GM13976 (cell line): ENCODE results near the gene ZSCAN5B.
"Not testable (repeated sequence)": the region's sequence is repeated elsewhere in the genome, so short reads cannot be mapped to it uniquely, and the experiment has no call there.

Experiments used
- DNase-seq: peaks from one replicate; pipeline ENCODE4 v3.0.0; 2012; ENCODE audit warnings: low spot score
- in situ Hi-C: fragments of 300-500 bp; cut with MboI; formaldehyde crosslinking; loops from one replicate; pipeline ENCODE4 v1.12.0; 2022; ENCODE audit warnings: low sequenced_read_pairs, mixed read lengths, inconsistent platforms; ENCODE audit not compliant: unreplicated experiment
- TF ChIP-seq, protein P1 (sequence below): IDR thresholded peaks from 2 replicates; pipeline ENCODE4 v1.5.1; 2012; ENCODE audit warnings: borderline replicate concordance, mild to moderate bottlenecking; ENCODE audit not compliant: insufficient read depth; ENCODE audit errors: extremely low read depth, missing control alignments, control extremely low read depth

The ZSCAN5B gene

DNA sequence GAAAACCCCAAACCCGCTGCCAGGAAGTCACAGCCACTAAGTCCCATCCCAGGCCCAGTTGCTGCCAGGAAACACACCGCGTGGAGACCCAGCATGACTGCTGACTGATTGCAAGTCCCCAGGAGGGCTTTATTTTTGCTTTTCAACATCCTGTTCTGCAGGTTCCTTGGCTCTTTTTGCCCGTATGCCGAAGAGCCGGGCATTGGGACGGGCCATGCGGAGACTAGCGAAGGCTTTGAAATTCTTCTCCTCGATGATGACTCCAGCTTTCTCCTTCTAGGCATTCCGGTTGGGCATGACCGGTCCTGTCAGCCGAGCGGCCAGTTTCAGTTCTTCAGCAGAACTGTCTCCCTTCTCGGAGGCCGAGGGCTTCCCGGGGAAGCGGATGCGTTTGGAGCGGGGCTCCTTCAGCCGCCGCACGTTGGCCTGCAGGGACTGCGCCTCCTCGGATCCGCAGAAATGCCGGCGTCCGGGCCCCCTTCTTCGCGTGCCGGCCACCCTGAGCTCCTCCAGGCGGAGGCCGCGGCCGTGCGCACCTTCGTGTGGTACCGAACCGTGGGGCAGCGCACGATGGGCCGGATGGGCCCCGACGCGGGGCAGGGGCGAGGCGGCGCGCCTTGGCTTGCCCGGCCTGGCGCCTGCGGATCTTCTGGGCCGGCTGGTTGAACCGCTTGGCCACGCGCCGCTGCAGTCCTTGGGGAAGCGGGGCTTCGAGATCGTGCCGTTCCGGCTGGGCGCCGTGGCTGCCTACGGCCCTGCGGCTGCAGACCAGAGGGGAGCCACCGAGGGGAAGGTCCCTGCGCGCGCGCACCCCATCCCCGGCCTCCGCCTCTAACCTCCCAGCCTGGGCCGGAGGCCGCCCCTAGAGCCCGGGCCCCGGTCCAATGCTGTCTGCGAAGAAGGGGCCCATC lies 19.7 kb upstream of the ZSCAN5B start:
- peak; percentile 57 for DNase-seq
- in situ Hi-C loops = no loop called here
- TF ChIP-seq, protein P1, sequence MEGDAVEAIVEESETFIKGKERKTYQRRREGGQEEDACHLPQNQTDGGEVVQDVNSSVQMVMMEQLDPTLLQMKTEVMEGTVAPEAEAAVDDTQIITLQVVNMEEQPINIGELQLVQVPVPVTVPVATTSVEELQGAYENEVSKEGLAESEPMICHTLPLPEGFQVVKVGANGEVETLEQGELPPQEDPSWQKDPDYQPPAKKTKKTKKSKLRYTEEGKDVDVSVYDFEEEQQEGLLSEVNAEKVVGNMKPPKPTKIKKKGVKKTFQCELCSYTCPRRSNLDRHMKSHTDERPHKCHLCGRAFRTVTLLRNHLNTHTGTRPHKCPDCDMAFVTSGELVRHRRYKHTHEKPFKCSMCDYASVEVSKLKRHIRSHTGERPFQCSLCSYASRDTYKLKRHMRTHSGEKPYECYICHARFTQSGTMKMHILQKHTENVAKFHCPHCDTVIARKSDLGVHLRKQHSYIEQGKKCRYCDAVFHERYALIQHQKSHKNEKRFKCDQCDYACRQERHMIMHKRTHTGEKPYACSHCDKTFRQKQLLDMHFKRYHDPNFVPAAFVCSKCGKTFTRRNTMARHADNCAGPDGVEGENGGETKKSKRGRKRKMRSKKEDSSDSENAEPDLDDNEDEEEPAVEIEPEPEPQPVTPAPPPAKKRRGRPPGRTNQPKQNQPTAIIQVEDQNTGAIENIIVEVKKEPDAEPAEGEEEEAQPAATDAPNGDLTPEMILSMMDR = no peak

DNA sequence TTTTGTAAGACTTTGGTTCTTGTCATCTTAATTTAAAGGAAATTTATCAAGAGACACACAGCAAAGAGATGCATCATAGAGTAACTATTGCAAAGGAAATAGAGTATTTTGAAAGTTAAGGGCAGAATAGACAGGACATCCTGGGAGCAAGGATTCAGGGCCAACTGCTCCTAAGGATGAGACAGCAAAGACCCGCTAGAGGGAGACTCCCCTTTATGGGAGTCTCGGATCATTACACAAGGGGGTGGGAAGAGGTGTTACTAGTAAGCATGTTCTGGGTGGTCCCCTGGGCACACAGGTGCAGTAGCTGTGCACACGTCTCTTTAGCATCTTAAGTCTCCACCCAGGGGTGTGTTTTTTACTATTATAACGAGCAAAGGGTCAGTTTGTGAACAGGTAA lies 14.1 kb upstream of the ZSCAN5B start:
- no peak for DNase-seq
- in situ Hi-C loops = no loop called here
- TF ChIP-seq, protein P1 = no peak

DNA sequence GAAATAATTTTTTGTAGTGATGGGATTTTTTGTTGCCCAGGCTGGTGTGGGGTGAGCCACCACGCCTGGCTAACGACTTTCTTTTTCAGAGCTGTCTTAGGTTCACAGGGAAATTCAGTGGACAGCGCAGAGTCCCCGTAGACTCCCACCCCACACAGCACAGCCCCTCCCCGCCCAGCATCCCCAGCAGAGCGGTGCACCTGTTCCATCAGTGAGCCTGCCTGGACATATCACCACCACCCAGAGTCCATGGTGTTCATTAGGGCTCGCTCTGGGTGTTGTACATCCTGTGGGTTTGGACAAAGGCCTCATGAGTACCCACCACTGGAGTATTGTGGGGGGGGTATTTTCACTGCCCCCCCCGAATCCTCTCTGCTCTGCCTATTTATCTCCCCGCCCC lies 12.5 kb upstream of the ZSCAN5B start:
- DNase-seq, in situ Hi-C loops: not testable (repeated sequence)

DNA sequence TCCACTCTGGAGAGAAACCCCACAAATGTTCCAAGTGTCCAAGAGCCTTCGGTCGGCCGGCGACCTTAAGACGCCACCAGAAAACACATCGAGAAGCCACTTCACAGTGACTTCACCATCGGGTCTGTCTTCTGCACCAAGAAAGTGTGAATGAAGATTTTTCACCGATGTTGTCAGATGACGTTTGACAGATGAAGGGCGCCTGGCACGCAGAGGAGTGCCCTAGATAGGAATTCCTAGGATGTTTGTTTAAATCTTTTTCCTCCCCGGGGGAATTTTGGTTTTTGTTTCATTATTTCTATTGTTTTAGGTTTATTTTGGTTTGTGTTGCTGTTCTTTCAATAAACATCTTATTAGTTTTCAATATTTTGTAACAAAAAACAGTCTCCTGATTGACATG lies 11.5 kb upstream of the ZSCAN5B start:
- TF ChIP-seq, protein P1 = no peak
- no peak for DNase-seq
- in situ Hi-C loops = no loop called here

DNA sequence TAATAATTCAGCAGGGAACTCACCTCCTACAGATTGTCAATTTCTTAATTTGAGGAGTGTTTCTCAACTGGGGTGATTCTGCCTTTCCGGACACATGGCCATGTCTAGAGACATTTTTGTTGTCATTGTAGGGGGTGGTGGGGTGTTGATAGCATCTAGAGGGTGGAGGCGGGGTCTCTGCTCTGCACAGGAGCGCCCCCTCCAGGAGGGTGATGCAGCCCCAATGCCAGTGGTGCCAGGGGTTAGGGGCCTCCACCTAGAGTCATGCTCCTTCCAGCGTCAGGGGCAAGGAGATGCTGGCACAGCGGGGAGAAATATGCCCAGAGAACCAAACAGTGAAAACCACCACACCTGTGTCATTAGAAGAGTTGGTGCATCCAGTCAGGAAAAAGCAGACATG lies 10.0 kb upstream of the ZSCAN5B start:
- DNase-seq, in situ Hi-C loops: not testable (repeated sequence)

DNA sequence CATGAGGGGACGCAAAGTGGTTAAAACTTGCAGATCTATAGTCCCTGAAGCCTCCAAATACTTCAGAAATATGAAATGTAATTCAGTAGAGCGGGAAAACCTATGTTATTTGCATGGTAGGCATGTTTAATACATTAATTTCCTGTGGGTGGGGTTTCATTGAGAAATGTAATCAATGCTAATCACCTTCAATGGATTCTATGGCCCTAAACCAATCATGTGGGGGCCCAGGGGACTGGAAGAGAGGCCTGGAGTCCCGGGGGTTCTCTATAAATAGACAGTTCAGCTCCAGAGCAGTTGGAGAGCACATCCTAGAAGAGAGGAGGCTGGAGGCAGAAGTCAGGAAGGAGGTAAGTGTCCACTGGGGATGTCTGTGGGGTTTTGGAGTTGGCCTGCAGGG lies 4.4 kb upstream of the ZSCAN5B start, which contains the start of gene ZSCAN5C:
Gene ZSCAN5C, plus strand, starts transcription at position 301 of the 400 bp plus-strand sequence. CDS start 3,641 bp downstream, outside the sequence.
- in situ Hi-C loops = no loop called here
- TF ChIP-seq, protein P1 = no peak

DNA sequence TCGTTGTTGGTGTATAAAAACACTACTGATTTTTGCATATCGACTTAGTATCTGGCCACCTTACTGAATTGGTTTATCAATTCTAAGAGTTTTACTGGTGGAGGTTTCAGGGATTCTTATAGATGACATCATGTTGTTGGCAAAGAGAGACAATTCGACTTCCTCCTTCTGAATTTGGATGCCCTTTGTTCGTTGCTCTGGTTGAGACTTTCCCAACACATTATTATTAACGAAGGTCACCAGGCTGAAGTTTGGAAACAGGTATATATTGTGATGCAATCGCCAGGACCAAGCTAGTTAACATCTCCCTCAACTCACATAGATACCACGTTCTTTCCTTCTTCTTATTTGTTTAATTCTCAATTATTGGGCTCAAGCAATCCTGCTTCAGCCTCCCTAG lies 2.1 kb upstream of the ZSCAN5B start:
- TF ChIP-seq, protein P1 = no peak
- in situ Hi-C loops = no loop called here
- no peak for DNase-seq

More for the DNA sequence above, 4.4 kb upstream of the ZSCAN5B start, which contains the start of gene ZSCAN5C:
- DNase-seq = no peak
